Smooth muscle cell of the coronary artery (primary cell): Measurements from ENCODE around the gene TPPP2. TPM values are rescaled to one million over a fixed set of nuclear protein-coding genes. Genes with fewer than 3 reads are reported as not detected.

Experiments
- total RNA-seq: library from RNA; depleted of rRNA; stranded (reverse); fragments of >200 nt; gene quantifications from 2 replicates; pipeline ENCODE4 v1.2.3, GENCODE V29; 2014; ENCODE audit warnings: low replicate concordance

TPPP2 gene
- total RNA-seq: not detected in 2 replicates

DNA sequence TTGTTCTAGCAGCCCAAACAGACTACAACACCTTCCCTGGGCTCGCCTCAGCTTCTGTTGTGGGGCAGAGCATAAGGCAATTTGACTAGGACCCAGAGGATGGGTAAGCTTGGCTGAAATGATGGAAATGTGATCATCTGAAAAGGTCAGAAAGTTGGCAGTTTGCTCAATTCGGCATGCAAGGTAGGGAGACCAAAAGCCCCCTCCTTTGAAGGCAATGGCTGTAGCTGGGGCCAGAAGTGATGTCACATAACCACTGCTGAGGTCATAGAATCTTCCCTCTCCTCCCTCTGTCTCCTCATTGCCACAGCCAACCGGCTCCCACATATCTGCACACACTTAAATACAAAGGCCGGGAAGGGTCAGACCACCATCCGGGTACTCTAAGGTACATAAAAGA, at the start of gene TPPP2:
Gene TPPP2, plus strand, starts transcription at position 301 of the 400 bp plus-strand sequence. CDS start 365 bp downstream, outside the sequence.

DNA sequence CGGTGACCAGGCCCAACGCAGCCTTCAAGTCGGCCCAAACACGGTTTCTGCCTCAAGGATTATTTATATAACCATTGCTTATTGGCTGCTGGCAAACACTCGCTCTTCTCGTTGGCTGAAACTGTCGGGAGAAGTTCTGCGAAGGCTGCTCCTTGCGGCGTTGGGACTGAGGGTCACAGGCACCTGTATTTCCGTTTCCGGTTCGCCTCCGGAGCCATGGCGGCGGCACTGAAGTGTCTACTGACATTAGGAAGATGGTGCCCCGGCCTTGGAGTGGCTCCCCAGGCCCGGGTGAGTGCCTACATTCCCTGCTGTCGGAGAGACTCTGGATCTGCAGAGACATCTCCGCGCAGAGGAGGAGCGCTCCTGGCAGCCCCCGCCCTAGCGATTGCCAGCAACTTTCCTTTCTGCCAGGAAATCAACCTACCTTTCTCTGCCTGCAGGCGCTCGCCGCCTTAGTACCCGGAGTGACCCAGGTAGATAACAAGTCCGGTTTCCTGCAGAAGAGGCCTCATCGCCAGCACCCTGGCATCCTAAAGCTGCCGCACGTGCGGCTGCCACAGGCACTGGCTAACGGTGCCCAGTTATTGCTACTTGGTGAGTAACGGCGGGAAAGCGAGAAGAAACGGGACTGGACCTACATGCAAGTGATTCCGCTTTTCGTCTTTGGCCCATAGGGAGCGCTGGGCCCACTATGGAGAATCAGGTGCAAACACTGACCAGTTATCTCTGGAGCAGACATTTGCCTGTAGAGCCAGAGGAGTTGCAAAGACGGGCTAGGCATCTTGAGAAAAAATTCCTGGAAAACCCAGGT, 40.0 kb upstream of the TPPP2 start, which contains the start of gene METTL17:
Gene METTL17, plus strand, starts transcription at position 194 of the 814 bp plus-strand sequence. Its CDS starts 23 bp downstream, at position 217.

DNA sequence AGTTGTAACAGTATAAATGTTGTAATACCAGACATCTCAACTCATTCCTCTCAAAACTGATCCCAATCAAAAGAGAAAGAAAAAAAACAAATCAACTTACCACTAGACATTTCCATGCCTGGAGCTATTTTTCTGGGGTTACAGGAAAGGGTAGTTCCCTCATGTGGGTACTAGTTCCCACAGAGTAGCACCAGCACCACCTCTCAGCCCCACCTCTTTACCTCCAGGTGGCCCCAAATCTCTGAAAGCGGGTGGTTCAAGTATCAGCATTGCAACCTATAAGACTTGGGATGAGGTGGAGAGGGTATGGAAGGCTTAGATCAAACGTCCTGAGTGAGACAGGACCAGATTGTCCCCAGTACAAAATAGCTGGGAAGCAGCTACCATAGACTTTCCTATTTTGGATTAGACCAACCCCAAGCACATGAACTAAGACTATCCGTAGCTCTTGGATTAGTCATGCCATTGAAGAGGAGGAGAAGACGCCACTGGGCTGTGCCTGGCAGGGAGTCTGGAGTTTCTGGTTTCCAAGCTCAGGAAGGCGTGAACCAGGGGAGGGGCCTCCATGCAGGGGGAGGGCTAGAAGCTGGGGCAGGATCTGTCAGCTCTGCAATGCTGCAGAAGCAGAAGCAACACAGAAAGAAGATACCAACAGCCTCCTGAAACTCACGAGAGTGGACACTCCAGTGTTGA, 31.2 kb upstream of the TPPP2 start, which contains the start of gene SLC39A2:
Gene SLC39A2, plus strand, starts transcription at position 620 of the 693 bp plus-strand sequence. CDS start 154 bp downstream, outside the sequence.

DNA sequence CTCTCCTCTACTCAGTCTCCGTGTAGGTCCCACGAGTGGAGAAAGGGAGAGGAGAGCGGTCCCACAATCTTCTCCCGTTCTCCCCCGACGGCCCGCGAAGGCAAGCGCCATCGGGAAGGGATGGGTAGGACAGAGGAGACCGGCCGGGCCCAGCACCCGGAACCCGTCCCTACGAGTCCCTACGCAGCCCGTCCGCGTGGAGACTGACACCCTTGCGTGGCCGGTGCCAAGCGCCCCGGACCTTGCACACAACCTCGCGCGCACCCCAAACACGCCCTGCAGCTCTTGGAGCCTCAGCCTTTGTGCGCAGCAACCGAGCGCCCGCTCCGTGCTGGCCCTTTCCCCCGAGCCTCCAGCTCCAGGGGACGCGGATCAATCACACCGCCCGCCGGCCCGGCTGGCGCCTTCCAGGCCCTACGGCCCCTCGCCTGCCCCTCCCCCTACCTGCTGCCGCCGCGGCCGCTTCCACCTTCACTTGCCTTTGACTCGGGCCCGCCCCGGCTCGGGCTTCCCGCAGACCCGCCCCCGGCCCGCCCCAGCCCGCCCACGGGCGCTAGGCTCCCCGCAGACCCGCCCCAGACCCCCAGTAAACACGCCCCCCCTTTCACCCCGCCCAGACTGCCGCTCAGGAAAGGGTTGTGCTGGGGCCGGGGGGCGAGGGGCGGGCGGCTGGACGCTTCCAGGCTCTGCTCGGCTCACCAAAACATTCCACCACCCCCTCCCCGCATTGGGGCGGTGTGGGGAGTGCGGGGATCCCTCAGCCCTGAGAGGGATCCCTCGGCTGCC, 5.2 kb upstream of the TPPP2 start, which contains the start of gene NDRG2:
Gene NDRG2, minus strand, starts transcription at position 477 of the 786 bp plus-strand sequence. CDS start 1,746 bp downstream, outside the sequence.

DNA sequence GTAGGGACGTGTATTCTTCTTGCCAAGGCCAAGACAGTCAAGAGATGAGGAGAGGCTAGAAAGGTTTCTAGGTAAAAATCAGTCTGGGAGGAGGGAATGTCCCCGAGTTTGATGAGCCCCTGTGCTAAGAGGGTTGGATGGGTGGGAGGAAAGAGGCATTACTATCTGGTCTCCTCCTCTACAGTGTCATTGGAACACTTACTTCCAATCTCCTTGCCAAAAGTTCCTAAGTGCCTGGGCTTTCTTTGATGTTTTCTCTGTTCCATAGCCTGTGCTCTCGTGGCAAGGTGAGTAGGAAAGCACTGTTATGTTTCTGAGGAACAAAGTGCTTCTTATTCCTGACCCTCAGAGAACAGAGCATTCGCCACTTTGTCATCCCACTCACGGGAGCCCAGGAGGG, 4.7 kb downstream of the TPPP2 start, which contains the start of gene RNASE13:
Gene RNASE13, minus strand, starts transcription at position 101 of the 400 bp plus-strand sequence. CDS start 519 bp downstream, outside the sequence.

DNA sequence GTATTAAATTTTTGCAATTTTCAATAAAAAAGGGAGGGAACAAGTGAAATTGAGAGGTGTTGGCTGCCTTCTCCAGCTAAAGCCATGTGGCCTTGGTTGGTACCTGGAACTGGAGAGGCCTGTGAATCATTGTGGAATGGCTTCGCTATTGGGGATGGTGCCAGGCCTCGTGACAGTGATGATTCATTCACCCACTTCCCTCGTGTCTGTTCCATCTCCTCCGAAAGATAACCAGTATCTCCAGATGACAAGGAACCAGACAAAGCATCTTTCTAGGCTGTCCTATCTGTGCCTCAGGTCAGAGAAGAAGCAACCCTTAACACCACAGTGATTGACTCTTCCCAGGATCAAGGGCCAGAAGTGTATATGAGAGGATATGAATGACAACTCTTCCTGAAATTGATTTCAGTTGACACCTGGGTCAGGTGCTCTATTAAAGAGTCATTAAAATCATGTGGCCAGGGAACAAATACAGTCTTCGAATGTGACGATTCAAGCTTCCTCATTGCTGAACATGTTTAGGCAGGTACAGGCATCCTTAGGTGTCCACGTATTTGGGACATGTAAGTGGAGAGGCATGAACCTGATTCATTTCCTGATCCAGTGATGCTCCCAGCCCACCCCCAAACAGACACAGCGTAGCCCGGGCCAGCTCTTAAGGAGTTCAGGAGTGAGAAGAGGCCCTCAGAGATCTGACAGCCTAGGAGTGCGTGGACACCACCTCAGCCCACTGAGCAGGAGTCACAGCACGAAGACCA, 11.8 kb downstream of the TPPP2 start, which contains the start of gene RNASE7:
Gene RNASE7, plus strand, starts transcription at position 687 of the 758 bp plus-strand sequence. CDS start 631 bp downstream, outside the sequence.

DNA sequence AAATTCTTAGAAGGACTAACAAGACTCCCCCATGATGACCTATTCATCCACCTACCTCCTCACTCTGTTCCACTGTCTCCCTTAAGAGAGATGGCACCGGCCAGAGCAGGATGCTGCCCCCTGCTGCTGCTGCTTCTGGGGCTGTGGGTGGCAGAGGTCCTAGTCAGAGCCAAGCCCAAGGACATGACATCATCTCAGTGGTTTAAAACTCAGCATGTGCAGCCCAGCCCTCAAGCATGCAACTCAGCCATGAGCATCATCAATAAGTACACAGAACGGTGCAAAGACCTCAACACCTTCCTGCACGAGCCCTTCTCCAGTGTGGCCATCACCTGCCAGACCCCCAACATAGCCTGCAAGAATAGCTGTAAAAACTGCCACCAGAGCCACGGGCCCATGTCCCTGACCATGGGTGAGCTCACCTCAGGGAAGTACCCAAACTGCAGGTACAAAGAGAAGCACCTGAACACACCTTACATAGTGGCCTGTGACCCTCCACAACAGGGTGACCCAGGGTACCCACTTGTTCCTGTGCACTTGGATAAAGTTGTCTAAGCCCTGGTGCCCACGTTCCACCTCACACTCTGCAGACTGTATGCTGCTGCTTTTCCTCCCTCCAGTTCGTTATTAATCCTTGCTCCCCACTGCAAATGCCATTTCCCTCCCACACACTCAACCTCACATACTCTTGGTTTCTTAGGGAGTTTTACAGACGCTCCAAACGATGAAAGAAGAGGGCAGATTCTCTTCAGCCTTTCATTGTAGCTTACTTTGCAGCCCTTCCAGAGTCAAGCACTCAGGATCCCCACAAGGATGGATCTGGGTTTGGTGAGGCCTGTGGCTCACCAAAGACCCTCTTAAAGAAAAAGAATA, 28.0 kb downstream of the TPPP2 start, which contains the start of gene RNASE8:
Gene RNASE8, plus strand, starts transcription at position 20 of the 873 bp plus-strand sequence. Its CDS starts 71 bp downstream, at position 91.

DNA sequence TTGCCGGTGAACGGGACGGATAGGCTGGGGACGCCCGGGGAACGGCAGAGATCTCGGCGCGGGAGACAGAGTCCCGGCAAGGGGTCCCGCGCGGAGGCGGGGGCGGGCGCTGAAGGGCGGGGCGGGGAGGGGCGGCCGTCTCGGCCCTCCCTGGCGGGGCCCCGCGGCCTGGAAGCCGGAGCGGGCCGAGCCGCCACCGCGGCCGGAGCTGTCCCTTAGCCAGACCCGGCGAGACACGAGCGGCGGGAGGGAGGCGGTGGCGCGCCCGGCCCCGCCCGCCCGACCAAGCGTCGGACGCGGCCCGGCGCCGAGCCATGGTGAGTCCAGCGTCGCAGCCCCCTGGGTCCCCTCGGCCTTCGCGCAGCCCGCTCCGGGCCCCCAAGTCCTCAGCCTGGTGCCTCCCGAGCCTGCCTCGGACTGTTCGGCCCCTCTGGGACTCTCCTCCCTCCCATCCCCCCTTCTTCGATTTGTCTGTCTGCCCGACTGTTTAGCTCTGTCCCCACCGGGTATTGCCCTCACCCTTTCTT, 40.1 kb downstream of the TPPP2 start, which contains the start of gene ARHGEF40:
Gene ARHGEF40, plus strand, starts transcription at position 222 of the 527 bp plus-strand sequence. Its CDS starts 93 bp downstream, at position 315.

Other genes with a start within 250 kb of the TPPP2 start
- gene RNASE6, start 248.9 kb upstream of the TPPP2 start, total RNA-seq: not detected in 2 replicates
- gene RNASE1, start 227.4 kb upstream of the TPPP2 start, total RNA-seq: 0.75 and 0.82 TPM in 2 replicates
- gene RNASE3, start 138.8 kb upstream of the TPPP2 start, total RNA-seq: not detected in 2 replicates
- gene RNASE2, start 74.7 kb upstream of the TPPP2 start, total RNA-seq: not detected in 2 replicates
- gene METTL17, start 40.2 kb upstream of the TPPP2 start, total RNA-seq: 19.3 and 27.7 TPM in 2 replicates
- 1.3 TPM in 1 of 2 replicates, not detected in the other for gene SLC39A2, start 30.9 kb upstream of the TPPP2 start, total RNA-seq
- gene NDRG2, start 5.2 kb upstream of the TPPP2 start, total RNA-seq: 1.9 and 2.3 TPM in 2 replicates
- not detected in 2 replicates for gene RNASE13, start 4.6 kb downstream of the TPPP2 start, total RNA-seq
- not detected in 2 replicates for gene RNASE7, start 12.1 kb downstream of the TPPP2 start, total RNA-seq
- not detected in 2 replicates for gene RNASE8, start 27.6 kb downstream of the TPPP2 start, total RNA-seq
- 26.4 and 32.6 TPM in 2 replicates for gene ARHGEF40, start 40.1 kb downstream of the TPPP2 start, total RNA-seq
- 1.8 and 2.3 TPM in 2 replicates for gene ZNF219, start 68.4 kb downstream of the TPPP2 start, total RNA-seq
- 0.08 TPM in 1 of 2 replicates, not detected in the other for gene TMEM253, start 70.8 kb downstream of the TPPP2 start, total RNA-seq
- gene OR5AU1, start 125.8 kb downstream of the TPPP2 start, total RNA-seq: not detected in 2 replicates
- 607 and 733 TPM in 2 replicates for gene HNRNPC, start 239.2 kb downstream of the TPPP2 start, total RNA-seq
- gene RPGRIP1, start 249.9 kb downstream of the TPPP2 start, total RNA-seq: under 0.01 TPM in 1 of 2 replicates, not detected in the other